Coronary artery (tissue), 2 donors: ENCODE measurements around the gene USP22.
"Not testable (repeated sequence)": the region's sequence is repeated elsewhere in the genome, so short reads cannot be mapped to it uniquely, and the experiment has no call there.

Experiments used
- DNase-seq: peaks from one replicate; pipeline ENCODE4 v3.0.0-alpha.2; 2017; ENCODE audit warnings: low spot score
- H3K27ac ChIP-seq, 2 donors: fragments of 200-600 bp; sonication (generic); one replicate each; pipeline ENCODE4 v1.5.1; 2016 to 2019
- H3K4me3 ChIP-seq: fragments of 200-600 bp; sonication (generic); 2 replicates; pipeline ENCODE4 v1.5.1; 2016; ENCODE audit warnings: mild to moderate bottlenecking, moderate library complexity
- TF ChIP-seq, protein P1 (sequence below): fragments of 200-600 bp; sonication (generic); IDR thresholded peaks from one replicate; pipeline ENCODE4 v1.5.1; 2019; ENCODE audit warnings: antibody characterized with exemption

Gene USP22

DNA sequence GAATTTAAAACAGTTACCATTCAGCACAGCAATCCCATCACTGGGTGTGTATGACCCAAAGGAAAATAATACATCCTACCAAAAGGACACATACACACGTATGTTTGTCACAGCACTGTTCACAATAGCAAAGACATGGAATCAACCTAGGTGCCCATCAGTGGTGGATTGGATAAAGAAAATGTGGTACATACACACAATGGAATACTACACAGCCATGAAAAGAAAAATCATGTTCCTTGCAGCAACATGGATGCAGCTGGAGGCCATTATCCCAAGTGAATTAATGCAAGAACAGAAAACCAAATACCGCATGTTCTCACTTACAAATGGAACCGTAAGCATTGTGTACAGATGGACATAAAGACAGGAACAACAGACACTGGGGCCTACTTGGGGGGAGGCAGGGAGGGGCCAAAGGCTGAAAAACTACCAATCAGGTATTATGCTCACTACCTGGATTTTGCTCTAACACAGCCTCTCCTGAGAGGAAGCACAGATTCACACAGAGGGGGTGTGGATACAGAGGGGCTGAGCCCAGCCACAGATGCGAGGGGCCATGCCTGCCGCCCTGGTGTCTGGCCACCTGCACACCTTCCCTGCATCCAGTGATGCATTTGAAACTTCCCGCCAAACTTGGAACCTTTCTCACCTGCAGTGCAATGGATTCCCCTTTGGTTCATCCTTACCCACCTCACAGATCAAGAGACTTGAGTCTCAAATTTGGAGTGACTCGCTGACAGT is 55.9 kb downstream of the USP22 start:
- TF ChIP-seq, protein P1, sequence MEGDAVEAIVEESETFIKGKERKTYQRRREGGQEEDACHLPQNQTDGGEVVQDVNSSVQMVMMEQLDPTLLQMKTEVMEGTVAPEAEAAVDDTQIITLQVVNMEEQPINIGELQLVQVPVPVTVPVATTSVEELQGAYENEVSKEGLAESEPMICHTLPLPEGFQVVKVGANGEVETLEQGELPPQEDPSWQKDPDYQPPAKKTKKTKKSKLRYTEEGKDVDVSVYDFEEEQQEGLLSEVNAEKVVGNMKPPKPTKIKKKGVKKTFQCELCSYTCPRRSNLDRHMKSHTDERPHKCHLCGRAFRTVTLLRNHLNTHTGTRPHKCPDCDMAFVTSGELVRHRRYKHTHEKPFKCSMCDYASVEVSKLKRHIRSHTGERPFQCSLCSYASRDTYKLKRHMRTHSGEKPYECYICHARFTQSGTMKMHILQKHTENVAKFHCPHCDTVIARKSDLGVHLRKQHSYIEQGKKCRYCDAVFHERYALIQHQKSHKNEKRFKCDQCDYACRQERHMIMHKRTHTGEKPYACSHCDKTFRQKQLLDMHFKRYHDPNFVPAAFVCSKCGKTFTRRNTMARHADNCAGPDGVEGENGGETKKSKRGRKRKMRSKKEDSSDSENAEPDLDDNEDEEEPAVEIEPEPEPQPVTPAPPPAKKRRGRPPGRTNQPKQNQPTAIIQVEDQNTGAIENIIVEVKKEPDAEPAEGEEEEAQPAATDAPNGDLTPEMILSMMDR = no peak
- Histone ChIP-seq H3K4me3 (no peak overlapping the region), H3K27ac (no peak overlapping the region)
- peak; percentile 66 for DNase-seq

- TF ChIP-seq, protein P1 = no peak
- DNase-seq = no peak
- no peak overlapping the region for H3K4me3 ChIP-seq
- H3K27ac ChIP-seq = no peak overlapping the region
Measured at GRCh38 chr17:20983359-20983637, 59.5 kb downstream of the USP22 start.

DNA sequence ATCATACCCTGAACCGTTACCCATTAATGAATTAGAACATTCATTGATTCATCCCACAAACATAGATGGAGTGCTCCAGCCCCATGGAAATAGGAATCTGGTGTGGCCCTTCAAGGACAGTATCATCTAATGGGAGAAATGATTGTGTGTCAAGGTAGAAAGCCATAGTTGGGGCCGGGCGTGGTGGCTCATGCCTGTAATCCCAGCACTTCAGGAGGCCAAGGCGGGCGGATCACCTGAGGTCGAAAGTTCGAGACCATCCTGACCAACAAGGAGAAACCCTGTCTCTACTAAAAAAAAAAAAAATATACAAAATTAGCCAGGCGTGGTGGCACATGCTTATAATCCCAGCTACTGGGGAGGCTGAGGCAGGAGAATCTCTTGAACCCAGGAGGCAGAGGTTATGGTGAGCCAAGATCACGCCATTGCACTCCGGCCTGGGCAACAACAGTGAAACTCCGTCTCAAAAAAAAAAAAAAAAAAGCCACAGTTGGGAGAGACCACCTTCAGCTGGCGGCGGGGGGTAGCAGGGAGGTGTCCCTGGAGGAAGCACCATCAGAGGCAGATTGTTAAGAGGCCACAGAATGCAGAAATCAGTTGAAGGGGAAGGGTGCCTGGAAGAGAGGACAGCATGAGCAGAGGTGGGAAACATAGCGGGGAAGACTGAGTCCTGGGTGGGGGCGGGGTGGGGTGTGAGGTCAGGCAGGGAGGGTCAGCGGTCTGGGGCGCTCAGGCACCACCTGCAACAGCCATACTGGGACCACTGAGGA is 60.0 kb downstream of the USP22 start:
- TF ChIP-seq, protein P1 = no peak
- no peak overlapping the region for H3K4me3 ChIP-seq
- no peak for DNase-seq
- no peak overlapping the region for H3K27ac ChIP-seq

- peak; percentile 38 for DNase-seq
- TF ChIP-seq, protein P1 = no peak
- no peak overlapping the region for H3K4me3 ChIP-seq
Measured at GRCh38 chr17:20981046-20981920, 61.5 kb downstream of the USP22 start.

GRCh38 chr17:20979792-20980083 is 63.1 kb downstream of the USP22 start:
- Histone ChIP-seq H3K4me3 (no peak overlapping the region), H3K27ac (no peak overlapping the region)
- TF ChIP-seq, protein P1 = no peak
- DNase-seq = no peak

More at GRCh38 chr17:20981046-20981920, 61.5 kb downstream of the USP22 start:
- no peak overlapping the region for H3K27ac ChIP-seq

DNA sequence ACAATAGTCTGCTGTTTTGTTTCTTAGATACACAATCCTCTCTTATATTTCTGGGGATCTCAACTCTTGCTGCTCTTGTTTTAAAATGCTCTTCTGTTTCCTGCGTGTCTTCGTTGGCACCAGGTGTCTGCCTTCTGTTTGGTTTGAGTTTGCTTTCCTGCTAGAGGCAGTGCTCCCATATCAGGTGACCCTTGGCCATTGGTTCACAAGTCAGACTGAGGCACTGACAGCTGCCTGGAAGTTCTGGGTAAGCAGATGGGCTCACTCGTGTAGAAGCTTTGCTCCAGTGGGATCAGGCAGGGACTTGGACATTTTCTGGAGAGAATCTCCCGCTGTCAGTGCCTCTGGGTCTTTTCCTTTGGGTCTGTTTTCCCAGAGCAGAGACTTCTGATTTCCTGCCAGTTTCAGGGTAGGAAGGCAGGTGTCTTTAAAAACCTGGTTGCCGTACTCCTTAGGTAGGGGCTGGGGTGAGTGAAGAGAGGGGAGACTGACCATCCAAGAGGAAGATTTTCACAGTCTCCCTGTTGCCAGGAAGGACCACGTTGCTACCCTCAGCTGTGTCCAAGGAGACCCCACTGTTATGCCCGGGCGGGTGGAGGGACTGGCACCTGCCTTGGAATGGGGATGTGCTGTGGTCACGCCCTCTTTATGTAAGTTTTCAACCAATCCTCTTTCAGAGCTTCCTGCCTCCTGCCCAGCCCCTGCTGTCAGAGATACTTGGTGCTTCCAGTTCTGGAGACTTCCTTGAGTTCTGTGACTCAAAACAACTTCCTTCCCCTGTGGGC is 63.6 kb downstream of the USP22 start:
- H3K27ac ChIP-seq, H3K4me3 ChIP-seq: not testable (repeated sequence)
- DNase-seq = peak; percentile 54

DNA sequence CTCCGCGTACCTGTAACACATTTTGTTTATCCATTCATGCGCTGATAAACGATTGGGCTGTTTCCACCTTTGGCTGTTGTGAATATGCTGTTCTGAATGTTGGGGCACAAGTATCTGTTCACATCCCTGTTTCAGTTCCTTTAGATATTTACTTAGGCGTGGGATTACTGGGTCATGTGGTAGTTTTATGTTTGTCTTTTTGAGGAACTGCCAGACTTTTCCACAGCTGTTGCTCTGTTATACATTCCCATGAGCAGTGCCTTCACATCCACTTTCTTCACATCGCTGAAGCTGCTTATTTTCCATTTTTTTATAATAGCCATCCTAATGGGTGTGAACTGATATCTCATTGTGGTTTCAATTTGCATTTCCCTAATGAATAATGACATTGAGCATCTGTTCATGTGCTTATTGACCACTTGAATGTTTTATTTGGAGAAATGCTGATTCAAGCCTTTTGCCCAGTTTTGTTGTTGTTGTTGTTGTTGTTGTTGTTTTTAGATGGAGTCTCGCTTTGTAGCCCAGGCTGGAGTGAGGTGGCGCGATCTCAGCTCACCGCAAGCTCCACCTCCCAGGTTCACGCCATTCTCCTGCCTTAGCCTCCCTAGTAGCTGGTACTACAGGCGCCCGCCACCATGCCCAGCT is 65.1 kb downstream of the USP22 start:
- DNase-seq, H3K27ac ChIP-seq, H3K4me3 ChIP-seq: not testable (repeated sequence)
